Pons (tissue), 1 donor: Measurements from ENCODE around the gene NUB1.

Experiments used
- DNase-seq: peaks from one replicate; pipeline ENCODE4 v3.0.0-alpha.2; 2016; ENCODE audit warnings: low spot score

Gene NUB1

GRCh38 chr7:151389096-151389767 is 47.6 kb downstream of the NUB1 start:
- DNase-seq = no peak

GRCh38 chr7:151389768-151390597 is 48.4 kb downstream of the NUB1 start:
- DNase-seq = no peak

- DNase-seq = no peak
Measured at GRCh38 chr7:151390598-151391357, 49.2 kb downstream of the NUB1 start.

- no peak for DNase-seq
Measured at GRCh38 chr7:151391358-151391730, 49.7 kb downstream of the NUB1 start.

- DNase-seq = no peak
Measured at GRCh38 chr7:151392002-151392401, 50.4 kb downstream of the NUB1 start.

- no peak for DNase-seq
Measured at GRCh38 chr7:151392426-151392825, 50.8 kb downstream of the NUB1 start.

GRCh38 chr7:151393031-151393977 is 51.7 kb downstream of the NUB1 start:
- DNase-seq = no peak

GRCh38 chr7:151394076-151395035 is 52.7 kb downstream of the NUB1 start:
- no peak for DNase-seq

- DNase-seq = no peak
Measured at GRCh38 chr7:151395036-151395367, 53.4 kb downstream of the NUB1 start.

- no peak for DNase-seq
Measured at GRCh38 chr7:151396328-151396970, 54.8 kb downstream of the NUB1 start.

GRCh38 chr7:151397026-151397425 is 55.4 kb downstream of the NUB1 start:
- no peak for DNase-seq

GRCh38 chr7:151398446-151399304 is 57.1 kb downstream of the NUB1 start:
- no peak for DNase-seq

GRCh38 chr7:151399305-151399601 is 57.6 kb downstream of the NUB1 start:
- DNase-seq = no peak

- no peak for DNase-seq
Measured at GRCh38 chr7:151399906-151400305, 58.3 kb downstream of the NUB1 start.

- DNase-seq = no peak
Measured at GRCh38 chr7:151400626-151401315, 59.2 kb downstream of the NUB1 start.

- DNase-seq = no peak
Measured at GRCh38 chr7:151402029-151402835, 60.6 kb downstream of the NUB1 start.

- DNase-seq = no peak
Measured at GRCh38 chr7:151403764-151404163, 62.2 kb downstream of the NUB1 start.
